ENCODE data around the gene DFFB.

- TF ChIP-seq, protein P1, sequence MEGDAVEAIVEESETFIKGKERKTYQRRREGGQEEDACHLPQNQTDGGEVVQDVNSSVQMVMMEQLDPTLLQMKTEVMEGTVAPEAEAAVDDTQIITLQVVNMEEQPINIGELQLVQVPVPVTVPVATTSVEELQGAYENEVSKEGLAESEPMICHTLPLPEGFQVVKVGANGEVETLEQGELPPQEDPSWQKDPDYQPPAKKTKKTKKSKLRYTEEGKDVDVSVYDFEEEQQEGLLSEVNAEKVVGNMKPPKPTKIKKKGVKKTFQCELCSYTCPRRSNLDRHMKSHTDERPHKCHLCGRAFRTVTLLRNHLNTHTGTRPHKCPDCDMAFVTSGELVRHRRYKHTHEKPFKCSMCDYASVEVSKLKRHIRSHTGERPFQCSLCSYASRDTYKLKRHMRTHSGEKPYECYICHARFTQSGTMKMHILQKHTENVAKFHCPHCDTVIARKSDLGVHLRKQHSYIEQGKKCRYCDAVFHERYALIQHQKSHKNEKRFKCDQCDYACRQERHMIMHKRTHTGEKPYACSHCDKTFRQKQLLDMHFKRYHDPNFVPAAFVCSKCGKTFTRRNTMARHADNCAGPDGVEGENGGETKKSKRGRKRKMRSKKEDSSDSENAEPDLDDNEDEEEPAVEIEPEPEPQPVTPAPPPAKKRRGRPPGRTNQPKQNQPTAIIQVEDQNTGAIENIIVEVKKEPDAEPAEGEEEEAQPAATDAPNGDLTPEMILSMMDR (IDR thresholded peaks at IDR 0.05): no peak
- no peak for TF ChIP-seq POLR2A (IDR thresholded peaks at IDR 0.05)
These were observed 14.4 kb upstream of the DFFB start for GRCh38 chr1:3842912-3843311.
